NCI-H1694 (cell line): ENCODE measurements around the gene TMEM88.

Source experiments
- DNase-seq: peaks from one replicate; lab custom pipeline; 2025; lab: John Stamatoyannopoulos, UW

TMEM88 gene

GRCh38 chr17:7843536-7844291 lies 11.2 kb upstream of the TMEM88 start:
- DNase-seq, result peak; percentile 15

- DNase-seq, result peak; percentile 69
These were observed 10.3 kb upstream of the TMEM88 start for GRCh38 chr17:7844292-7845154.

GRCh38 chr17:7845359-7846062 lies 9.4 kb upstream of the TMEM88 start:
- DNase-seq, result no peak

GRCh38 chr17:7846063-7846735 lies 8.7 kb upstream of the TMEM88 start:
- no peak for DNase-seq

GRCh38 chr17:7846765-7847661 lies 7.9 kb upstream of the TMEM88 start:
- DNase-seq, result no peak

- no peak for DNase-seq
These were observed 6.7 kb upstream of the TMEM88 start for GRCh38 chr17:7848131-7848579.

GRCh38 chr17:7848739-7849129 lies 6.1 kb upstream of the TMEM88 start:
- DNase-seq, result no peak

- no peak for DNase-seq
These were observed 5.6 kb upstream of the TMEM88 start for GRCh38 chr17:7849130-7849750.

GRCh38 chr17:7849751-7850504 lies 4.9 kb upstream of the TMEM88 start:
- no peak for DNase-seq

GRCh38 chr17:7850701-7851437 lies 4.0 kb upstream of the TMEM88 start:
- no peak for DNase-seq

- DNase-seq, result peak; percentile 87
These were observed 3.2 kb upstream of the TMEM88 start for GRCh38 chr17:7851438-7852261.

- DNase-seq, result no peak
These were observed 2.6 kb upstream of the TMEM88 start for GRCh38 chr17:7852262-7852670.

GRCh38 chr17:7852919-7853690 lies 1.8 kb upstream of the TMEM88 start:
- DNase-seq, result no peak

- DNase-seq, result no peak
These were observed 1.2 kb upstream of the TMEM88 start for GRCh38 chr17:7853691-7854038.

- DNase-seq, result no peak
These were observed 638 bp upstream of the TMEM88 start for GRCh38 chr17:7854078-7854777.

GRCh38 chr17:7855660-7856010 lies 769 bp downstream of the TMEM88 start:
- DNase-seq, result no peak
